ENCODE data around the gene FEN1.

GRCh38 chr11:61766353-61766841, 26.3 kb upstream of the FEN1 start:
- no peak for TF ChIP-seq CTCF (IDR thresholded peaks at IDR 0.05)
- TF ChIP-seq EP300 (IDR thresholded peaks at IDR 0.05), result no peak

All from stomach (tissue), 4 donors.